ENCODE data around the gene HAND2.

DNA sequence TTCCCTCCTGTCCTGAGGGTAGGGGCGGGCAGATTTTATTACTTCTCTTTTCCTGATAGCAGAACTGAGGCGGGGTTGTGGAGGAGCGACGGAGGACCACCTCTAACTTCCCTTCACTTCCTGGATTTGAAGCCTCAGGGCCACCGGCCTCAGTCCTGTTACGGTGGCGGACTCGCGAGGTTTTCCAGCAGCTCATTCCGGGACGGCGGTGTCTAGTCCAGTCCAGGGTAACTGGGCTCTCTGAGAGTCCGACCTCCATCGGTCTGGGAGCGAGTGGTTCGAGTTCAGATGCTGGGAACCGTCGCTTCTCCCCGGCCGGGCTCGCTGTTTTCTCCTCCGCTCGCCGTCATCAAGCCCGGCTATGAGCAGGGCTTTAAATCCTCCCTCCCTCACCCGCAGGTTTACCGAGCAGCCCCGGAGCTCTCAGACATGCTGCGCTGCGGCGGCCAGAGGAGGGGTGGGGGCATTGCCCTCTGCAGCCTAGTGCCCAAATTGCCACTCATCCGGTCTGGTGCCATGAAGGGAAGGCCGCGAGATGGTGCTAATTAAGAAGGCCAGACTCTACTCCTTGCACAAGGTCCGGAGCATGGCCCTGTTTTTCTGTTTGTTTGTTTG, 23.3 kb downstream of the HAND2 start:
- TF ChIP-seq, protein P1, sequence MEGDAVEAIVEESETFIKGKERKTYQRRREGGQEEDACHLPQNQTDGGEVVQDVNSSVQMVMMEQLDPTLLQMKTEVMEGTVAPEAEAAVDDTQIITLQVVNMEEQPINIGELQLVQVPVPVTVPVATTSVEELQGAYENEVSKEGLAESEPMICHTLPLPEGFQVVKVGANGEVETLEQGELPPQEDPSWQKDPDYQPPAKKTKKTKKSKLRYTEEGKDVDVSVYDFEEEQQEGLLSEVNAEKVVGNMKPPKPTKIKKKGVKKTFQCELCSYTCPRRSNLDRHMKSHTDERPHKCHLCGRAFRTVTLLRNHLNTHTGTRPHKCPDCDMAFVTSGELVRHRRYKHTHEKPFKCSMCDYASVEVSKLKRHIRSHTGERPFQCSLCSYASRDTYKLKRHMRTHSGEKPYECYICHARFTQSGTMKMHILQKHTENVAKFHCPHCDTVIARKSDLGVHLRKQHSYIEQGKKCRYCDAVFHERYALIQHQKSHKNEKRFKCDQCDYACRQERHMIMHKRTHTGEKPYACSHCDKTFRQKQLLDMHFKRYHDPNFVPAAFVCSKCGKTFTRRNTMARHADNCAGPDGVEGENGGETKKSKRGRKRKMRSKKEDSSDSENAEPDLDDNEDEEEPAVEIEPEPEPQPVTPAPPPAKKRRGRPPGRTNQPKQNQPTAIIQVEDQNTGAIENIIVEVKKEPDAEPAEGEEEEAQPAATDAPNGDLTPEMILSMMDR (IDR thresholded peaks at IDR 0.05; ENCODE audit: insufficient read depth, low read length): no peak
- TF ChIP-seq, protein P2, sequence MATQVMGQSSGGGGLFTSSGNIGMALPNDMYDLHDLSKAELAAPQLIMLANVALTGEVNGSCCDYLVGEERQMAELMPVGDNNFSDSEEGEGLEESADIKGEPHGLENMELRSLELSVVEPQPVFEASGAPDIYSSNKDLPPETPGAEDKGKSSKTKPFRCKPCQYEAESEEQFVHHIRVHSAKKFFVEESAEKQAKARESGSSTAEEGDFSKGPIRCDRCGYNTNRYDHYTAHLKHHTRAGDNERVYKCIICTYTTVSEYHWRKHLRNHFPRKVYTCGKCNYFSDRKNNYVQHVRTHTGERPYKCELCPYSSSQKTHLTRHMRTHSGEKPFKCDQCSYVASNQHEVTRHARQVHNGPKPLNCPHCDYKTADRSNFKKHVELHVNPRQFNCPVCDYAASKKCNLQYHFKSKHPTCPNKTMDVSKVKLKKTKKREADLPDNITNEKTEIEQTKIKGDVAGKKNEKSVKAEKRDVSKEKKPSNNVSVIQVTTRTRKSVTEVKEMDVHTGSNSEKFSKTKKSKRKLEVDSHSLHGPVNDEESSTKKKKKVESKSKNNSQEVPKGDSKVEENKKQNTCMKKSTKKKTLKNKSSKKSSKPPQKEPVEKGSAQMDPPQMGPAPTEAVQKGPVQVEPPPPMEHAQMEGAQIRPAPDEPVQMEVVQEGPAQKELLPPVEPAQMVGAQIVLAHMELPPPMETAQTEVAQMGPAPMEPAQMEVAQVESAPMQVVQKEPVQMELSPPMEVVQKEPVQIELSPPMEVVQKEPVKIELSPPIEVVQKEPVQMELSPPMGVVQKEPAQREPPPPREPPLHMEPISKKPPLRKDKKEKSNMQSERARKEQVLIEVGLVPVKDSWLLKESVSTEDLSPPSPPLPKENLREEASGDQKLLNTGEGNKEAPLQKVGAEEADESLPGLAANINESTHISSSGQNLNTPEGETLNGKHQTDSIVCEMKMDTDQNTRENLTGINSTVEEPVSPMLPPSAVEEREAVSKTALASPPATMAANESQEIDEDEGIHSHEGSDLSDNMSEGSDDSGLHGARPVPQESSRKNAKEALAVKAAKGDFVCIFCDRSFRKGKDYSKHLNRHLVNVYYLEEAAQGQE (IDR thresholded peaks at IDR 0.05; ENCODE audit: insufficient replicate concordance, low read depth): no peak
- TF ChIP-seq POLR2AphosphoS5 (IDR thresholded peaks at IDR 0.05; ENCODE audit: low read depth) (no peak), GABPA (IDR thresholded peaks at IDR 0.05; ENCODE audit: low read depth) (no peak)

Measured in HL-60 (cell line).